ENCODE results near the gene PRKAR2A.
"Not testable (repeated sequence)": the region's sequence is repeated elsewhere in the genome, so short reads cannot be mapped to it uniquely, and the experiment has no call there.

GRCh38 chr3:48733752-48734518 is 113.7 kb downstream of the PRKAR2A start:
- TF ChIP-seq CTCF, POLR2A (IDR thresholded peaks at IDR 0.05): not testable (repeated sequence)
